NCI-H748 (cell line): Measurements from ENCODE around the gene SULT1C4.
"Not testable (repeated sequence)": the region's sequence is repeated elsewhere in the genome, so short reads cannot be mapped to it uniquely, and the experiment has no call there.

Experiments used
- DNase-seq: peaks from one replicate; lab custom pipeline; 2025; ENCODE audit not compliant: unreplicated experiment; lab: John Stamatoyannopoulos, UW

The SULT1C4 gene

DNA sequence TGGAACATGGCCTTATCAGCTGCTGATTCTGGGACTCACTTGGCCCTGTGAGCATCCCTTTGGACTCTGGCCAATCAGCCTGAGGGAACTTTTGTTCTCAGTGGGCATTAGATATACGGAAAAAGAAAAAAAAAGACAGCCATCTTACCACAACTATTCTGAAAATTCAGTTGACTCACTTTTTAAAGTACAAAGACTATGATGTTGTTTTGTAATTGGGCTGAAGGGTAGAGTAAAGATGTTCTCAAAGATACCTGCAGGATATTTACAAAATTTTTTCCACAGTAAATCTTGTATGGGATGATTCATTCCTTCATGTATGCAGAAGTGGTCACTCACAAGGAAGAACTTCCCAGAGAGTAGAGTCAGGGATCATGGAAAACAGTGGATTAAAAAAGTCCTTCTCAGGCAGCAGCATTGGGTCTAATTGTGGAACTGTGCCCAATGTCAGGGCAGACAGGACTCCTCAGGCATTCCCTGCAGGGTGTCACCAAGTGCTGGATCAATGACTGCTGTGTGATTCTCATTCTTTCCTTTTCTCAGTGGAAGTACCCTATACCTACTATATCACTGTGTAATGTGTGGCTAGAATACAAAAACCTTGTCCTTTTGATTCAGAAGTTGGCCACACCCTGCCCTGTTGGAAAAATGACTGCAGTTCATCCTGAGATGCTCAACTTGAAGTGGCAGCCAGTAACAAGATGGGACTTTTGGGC lies 35.4 kb downstream of the SULT1C4 start:
- no peak for DNase-seq

DNA sequence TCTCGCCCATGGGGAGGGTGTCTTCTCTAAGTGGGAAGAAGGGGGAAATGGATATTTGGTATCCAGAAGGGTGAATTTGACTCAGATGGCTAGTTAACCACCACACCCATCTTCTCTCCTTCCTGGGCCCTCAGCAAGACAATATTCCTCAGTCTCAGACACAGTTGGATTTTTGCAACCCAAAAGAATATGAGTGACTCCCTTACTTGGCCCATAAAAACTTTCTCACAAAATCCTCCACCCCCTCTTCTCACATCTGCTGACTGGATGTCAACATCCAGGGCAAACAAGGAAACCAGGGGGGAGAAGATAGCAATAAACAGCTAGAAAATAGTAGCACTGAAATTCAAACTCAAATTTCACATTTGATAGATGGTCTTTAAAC lies 35.9 kb downstream of the SULT1C4 start:
- no peak for DNase-seq

DNA sequence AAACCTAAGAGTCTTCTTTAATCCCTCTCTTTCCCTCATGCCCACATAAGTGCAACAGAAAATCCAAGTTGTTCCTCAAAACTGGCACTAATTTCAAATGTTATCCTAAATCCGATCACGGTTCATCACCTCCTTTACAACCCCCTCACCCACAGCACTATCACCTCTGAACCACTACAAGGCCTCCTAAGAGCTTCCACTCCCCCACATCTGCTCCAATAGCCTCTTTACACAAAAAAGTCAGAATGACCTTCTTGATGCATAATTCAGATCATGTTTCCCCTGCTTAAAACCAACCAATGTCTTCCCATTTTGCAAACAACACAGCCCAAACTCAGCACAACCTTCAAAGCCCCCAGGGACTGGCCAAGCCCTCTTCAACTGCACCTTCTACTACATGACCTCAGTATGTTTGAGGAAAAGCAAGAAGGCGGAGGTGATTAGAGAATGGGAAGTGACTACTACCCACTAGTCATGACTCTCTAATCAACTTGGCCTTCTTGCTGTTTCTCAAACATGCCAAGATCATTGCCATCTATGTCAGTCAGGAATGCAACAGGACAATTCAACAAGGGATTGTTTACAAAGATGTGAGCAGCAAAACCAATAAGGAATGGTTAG lies 36.6 kb downstream of the SULT1C4 start:
- DNase-seq: no peak

DNA sequence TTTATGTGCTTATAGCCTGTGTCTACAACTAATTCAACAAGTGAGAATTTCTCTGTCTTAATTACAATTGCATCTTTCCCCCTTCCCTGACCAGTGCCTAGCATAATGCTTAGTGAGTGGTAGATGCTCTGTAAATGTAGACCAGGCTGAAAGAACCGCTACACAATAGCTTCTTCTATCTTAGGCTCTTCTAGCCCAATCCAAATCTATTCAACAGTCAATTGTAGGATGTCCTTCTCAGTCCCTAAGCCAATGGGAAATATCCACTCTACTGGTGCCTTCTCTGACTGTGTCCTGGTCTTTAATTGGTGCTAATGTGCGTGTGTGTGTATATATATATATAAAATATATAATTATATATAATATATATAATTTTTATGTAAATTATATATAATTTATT lies 37.2 kb downstream of the SULT1C4 start:
- DNase-seq: no peak

DNA sequence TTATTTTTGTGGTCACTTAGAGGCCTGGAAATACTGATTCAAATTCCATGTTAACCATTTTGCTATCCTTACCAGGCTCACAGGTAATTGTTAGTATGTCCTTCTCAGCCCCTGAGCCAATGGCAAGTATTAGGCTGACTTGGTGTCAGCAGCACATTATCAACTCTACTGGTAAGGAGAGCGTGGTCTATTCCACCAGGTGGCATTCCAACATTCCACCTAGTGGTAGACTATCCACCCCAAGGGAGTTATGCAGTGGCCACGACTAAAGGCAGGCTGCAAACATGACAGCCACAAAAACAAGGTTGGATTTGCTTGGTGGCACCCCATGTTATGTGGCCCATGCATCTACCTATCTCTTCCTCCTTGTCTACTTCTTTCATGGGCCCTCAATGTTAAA lies 39.5 kb downstream of the SULT1C4 start:
- no peak for DNase-seq

DNA sequence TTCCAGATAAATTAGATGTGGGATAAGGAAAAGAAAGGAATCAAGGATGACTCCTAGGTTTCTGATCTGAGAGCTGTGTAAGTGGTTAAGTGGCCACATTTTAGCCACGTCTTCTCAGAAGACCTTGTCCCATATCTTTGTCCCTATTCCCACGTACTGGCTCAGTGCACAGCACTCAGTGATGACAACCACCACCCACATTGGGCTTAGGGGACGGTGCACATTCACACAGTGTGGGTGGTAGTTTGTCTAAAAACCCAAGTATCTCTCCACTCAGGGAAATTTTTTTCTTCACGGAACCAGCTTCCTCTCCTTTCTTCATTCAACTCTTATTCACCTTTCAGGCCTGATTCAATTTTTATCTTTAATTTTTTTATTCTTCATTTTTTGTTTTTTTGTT lies 40.7 kb downstream of the SULT1C4 start:
- no peak for DNase-seq

DNA sequence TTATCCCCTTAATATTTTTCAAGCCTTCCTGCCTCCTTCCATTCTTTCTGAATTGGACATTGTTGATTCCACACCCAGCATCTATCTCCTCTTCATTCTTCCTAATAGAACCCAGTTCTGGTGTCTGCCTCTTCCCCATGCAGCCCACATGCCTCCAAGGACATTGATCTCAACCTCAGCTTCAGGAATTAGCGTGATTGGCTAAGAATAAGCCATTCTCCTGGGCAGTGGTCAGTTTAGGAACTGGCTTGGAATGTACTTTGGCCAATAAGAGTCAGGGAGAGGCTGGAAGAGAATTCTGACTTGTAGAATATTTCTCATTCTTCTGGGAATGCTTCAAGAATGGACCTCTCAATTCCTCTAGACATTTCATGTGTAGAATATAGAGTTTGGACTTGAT lies 45.3 kb downstream of the SULT1C4 start:
- DNase-seq: no peak

DNA sequence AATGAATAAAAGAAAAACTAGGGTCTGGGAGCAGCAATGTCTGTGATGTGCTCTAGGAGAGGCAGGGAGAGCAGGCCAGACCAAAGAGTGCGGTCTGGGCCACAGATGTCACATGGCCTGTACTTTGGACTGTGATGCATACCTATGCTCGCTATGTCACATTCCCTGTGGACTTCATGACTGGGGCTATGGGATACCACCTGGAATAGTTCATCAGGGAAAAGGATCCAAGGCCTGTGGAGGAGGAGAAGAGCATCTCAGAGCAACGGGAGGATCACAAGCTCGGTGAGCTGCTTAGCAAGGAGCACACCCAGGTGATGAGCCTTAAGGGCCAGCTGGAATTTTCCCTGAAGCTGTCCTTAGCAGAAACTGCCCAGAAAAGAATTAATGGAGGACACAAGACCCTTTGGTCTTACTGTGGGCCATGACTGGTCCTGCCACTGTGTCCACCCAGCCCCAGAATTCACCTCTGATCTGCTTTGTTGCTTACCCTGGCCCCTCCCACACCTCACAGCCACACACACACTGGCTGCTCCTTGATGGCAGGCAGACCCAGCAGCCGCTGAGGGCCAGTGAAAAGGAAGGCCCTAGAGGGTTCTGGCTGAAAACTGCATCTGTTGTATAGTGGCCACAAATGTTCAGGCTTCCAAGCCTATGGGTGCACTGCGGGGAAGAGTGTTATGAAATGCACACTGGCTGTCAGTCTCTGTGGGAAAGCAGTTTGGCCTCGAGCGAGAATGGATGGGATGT lies 45.9 kb downstream of the SULT1C4 start:
- no peak for DNase-seq

DNA sequence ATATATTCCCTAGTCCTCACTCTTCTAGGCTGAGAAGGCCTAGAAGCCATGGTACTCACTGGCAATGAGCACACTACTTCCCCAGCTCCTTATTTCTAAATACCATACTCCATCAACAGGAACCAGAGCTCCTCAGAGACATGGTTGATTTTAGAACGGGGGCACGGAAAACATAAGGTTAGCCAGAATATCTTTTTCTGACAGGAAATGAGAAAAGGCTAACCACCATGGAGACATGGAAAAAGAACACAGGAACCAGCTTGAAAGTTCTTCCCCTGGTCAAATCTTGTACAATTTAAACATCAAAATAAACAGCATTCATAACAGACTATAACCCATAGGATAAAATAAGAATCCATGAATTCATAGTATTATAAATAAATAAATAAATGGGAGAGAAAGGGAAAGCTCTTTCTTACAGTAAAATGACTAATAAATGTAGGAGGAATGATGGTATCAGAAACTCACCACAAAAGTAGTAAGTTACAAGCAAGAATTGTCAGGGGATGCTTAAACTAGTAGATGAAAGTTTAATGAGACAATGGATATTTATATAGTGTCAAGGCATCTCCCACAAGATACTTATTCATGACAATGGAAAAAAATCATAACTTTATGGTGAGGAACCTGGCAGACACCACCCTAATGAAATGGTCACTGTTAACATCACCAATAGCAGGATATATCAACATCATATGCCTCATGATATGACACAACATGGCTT lies 50.7 kb downstream of the SULT1C4 start:
- DNase-seq: no peak

DNA sequence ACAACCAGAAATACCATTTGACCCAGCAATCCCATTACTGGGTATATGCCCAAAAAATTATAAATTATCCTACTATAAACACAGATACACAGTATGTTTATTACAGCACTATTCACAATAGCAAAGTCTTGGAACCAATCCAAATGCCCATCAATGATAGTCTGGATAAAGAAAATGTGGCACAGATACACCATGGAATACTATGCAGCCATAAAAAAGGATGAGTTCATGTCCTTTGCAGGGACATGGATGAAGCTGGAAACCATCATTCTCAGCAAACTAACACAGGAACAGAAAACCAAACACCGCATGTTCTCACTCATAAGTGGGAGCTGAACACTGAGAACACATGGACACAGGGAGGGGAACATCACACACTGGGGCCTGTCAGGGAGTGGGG lies 57.8 kb downstream of the SULT1C4 start:
- not testable (repeated sequence) for DNase-seq

DNA sequence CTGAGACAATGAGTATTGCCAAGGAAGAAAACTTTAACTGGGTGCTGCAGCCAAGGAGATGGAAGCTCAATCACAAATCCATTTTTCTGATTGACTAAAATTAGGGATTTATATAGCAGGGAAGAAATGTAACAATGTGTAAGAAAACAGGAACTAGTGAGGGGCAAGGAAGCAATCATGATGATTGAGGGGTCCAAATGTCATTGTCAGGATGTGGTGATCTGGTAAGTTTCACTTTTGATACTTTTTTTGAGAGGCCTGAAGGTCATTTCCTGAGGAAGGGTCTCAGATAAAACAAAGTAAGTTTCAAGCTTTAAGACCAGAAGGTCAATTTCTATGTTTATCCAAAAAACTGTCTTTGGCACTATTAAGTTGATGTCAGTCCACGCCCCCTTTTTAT lies 59.2 kb downstream of the SULT1C4 start:
- DNase-seq: no peak
